Activated naive CD4-positive, alpha-beta T cell treated with anti-CD3 and anti-CD28 coated beads for 36 hours (primary cell): ENCODE measurements around the gene ARFGAP2. TPM values are rescaled to one million over a fixed set of nuclear protein-coding genes. Genes with fewer than 3 reads are reported as not detected.

Experiments used
- CTCF ChIA-PET: fragments of 350-600 bp; sonication (Branson Sonifier 250); formaldehyde crosslinking; loops from one replicate; lab custom pipeline; 2021; ENCODE audit warnings: antibody characterized with exemption; lab: Charles Lee
- DNase-seq: peaks from one replicate; pipeline ENCODE4 v3.0.0-alpha.2; 2020
- H3K27ac Mint-ChIP-seq: one replicate; pipeline ENCODE4 v1.8.0; 2021; ENCODE audit warnings: mild to moderate bottlenecking, mixed read lengths
- H3K27me3 Mint-ChIP-seq: one replicate; pipeline ENCODE4 v1.8.0; 2021; ENCODE audit warnings: low read depth, mixed read lengths
- H3K36me3 Mint-ChIP-seq: one replicate; pipeline ENCODE4 v1.8.0; 2021; ENCODE audit warnings: low read depth, mixed read lengths
- H3K4me1 Mint-ChIP-seq: one replicate; pipeline ENCODE4 v1.8.0; 2021; ENCODE audit warnings: low read depth, mixed read lengths
- H3K4me3 Mint-ChIP-seq: one replicate; pipeline ENCODE4 v1.8.0; 2021; ENCODE audit warnings: mild to moderate bottlenecking, moderate library complexity, mixed read lengths
- H3K9me3 Mint-ChIP-seq: one replicate; pipeline ENCODE4 v1.8.0; 2021; ENCODE audit warnings: mixed read lengths
- intact Hi-C: fragments of 100-400 bp; cut with micrococcal nuclease; formaldehyde crosslinking; loops from one replicate; pipeline ENCODE4 v1.15.1; 2023
- total RNA-seq, 2 experiments: library from RNA; stranded (reverse); gene quantifications; one replicate each; pipeline ENCODE4 v1.2.3, GENCODE V29; 2021

Gene ARFGAP2
- total RNA-seq, 2 experiments from 2014 or later: 75.1 to 78.7 TPM

GRCh38 chr11:47136921-47137320 lies 39.8 kb downstream of the ARFGAP2 start:
- H3K4me3 Mint-ChIP-seq: no peak overlapping the region
- no peak for DNase-seq
- CTCF ChIA-PET: interaction anchor here (0.6 to 0.9 kb wide), 2 partner anchors 16 to 371 kb away, joined by 3 read pairs; no protein-coding TSS in a partner anchor
- H3K9me3 Mint-ChIP-seq: no peaks in the 10 kb centered on the region
- H3K4me1 Mint-ChIP-seq: no peaks in the 10 kb centered on the region
- no peak overlapping the region for H3K27ac Mint-ChIP-seq
- no peaks in the 10 kb centered on the region for H3K27me3 Mint-ChIP-seq
- H3K36me3 Mint-ChIP-seq: no peaks in the 10 kb centered on the region
- intact Hi-C loops: no loop called here

- Mint-ChIP-seq H3K36me3 (no peaks in the 10 kb centered on the region), H3K4me1 (no peaks in the 10 kb centered on the region), H3K27ac (no peak overlapping the region), H3K4me3 (no peak overlapping the region), H3K27me3 (no peaks in the 10 kb centered on the region), H3K9me3 (no peaks in the 10 kb centered on the region)
- intact Hi-C loops: no loop called here
- DNase-seq: no peak
- CTCF ChIA-PET: interaction anchor here (0.6 kb wide), 1 partner anchor 645 kb away, joined by 3 read pairs; no protein-coding TSS in a partner anchor
Measured at GRCh38 chr11:47136327-47136726, 40.4 kb downstream of the ARFGAP2 start.

- CTCF ChIA-PET: interaction anchor here (0.7 kb wide), 1 partner anchor 13 kb away, joined by 3 read pairs; no protein-coding TSS in a partner anchor
- Mint-ChIP-seq H3K4me1 (no peaks in the 10 kb centered on the region), H3K36me3 (no peaks in the 10 kb centered on the region), H3K9me3 (no peaks in the 10 kb centered on the region), H3K27ac (no peak overlapping the region), H3K27me3 (no peaks in the 10 kb centered on the region), H3K4me3 (no peak overlapping the region)
- no peak for DNase-seq
- intact Hi-C loops: no loop called here
Measured at GRCh38 chr11:47132981-47133380, 43.7 kb downstream of the ARFGAP2 start.

- Mint-ChIP-seq H3K27ac (no peak overlapping the region), H3K4me1 (no peaks in the 10 kb centered on the region), H3K36me3 (no peaks in the 10 kb centered on the region), H3K27me3 (no peaks in the 10 kb centered on the region), H3K9me3 (no peaks in the 10 kb centered on the region), H3K4me3 (no peak overlapping the region)
- intact Hi-C loops: no loop called here
- CTCF ChIA-PET: interaction anchor here (0.6 to 2.1 kb wide), 3 partner anchors 14 to 166 kb away, joined by 3 to 10 read pairs (median 4); no protein-coding TSS in a partner anchor
- no peak for DNase-seq
Measured at GRCh38 chr11:47132490-47132889, 44.2 kb downstream of the ARFGAP2 start.

- H3K27ac Mint-ChIP-seq: no peak overlapping the region
- H3K4me3 Mint-ChIP-seq: no peak overlapping the region
- H3K9me3 Mint-ChIP-seq: no peaks in the 10 kb centered on the region
- no peak for DNase-seq
- intact Hi-C loops: no loop called here
- CTCF ChIA-PET: interaction anchor here (0.7 to 2.1 kb wide), 3 partner anchors 10 to 22 kb away, joined by 6 to 10 read pairs (median 6); no protein-coding TSS in a partner anchor
- no peaks in the 10 kb centered on the region for H3K27me3 Mint-ChIP-seq
- H3K36me3 Mint-ChIP-seq: no peaks in the 10 kb centered on the region
- H3K4me1 Mint-ChIP-seq: no peaks in the 10 kb centered on the region
Measured at GRCh38 chr11:47131136-47131535, 45.5 kb downstream of the ARFGAP2 start.

- no peaks in the 10 kb centered on the region for H3K9me3 Mint-ChIP-seq
- DNase-seq: no peak
- H3K27ac Mint-ChIP-seq: no peak overlapping the region
- no peak overlapping the region for H3K4me3 Mint-ChIP-seq
- no peaks in the 10 kb centered on the region for H3K27me3 Mint-ChIP-seq
- CTCF ChIA-PET: interaction anchor here (1.2 to 2.1 kb wide), 2 partner anchors 10 to 23 kb away, joined by 6 to 10 read pairs; no protein-coding TSS in a partner anchor
- no peaks in the 10 kb centered on the region for H3K36me3 Mint-ChIP-seq
- intact Hi-C loops: no loop called here
- H3K4me1 Mint-ChIP-seq: no peaks in the 10 kb centered on the region
Measured at GRCh38 chr11:47130543-47130942, 46.1 kb downstream of the ARFGAP2 start.

GRCh38 chr11:47127213-47127612 lies 49.5 kb downstream of the ARFGAP2 start:
- Mint-ChIP-seq H3K4me3 (no peak overlapping the region), H3K27ac (no peak overlapping the region), H3K4me1 (no peaks in the 10 kb centered on the region), H3K27me3 (no peaks in the 10 kb centered on the region), H3K36me3 (no peaks in the 10 kb centered on the region), H3K9me3 (no peaks in the 10 kb centered on the region)
- intact Hi-C loops: no loop called here
- CTCF ChIA-PET: interaction anchor here (0.7 to 1.7 kb wide), 2 partner anchors 9 to 26 kb away, joined by 3 read pairs; no protein-coding TSS in a partner anchor
- no peak for DNase-seq

- no peak overlapping the region for H3K4me3 Mint-ChIP-seq
- CTCF ChIA-PET: no interaction called here
- H3K4me1 Mint-ChIP-seq: no peaks in the 10 kb centered on the region
- H3K36me3 Mint-ChIP-seq: no peaks in the 10 kb centered on the region
- H3K27ac Mint-ChIP-seq: no peak overlapping the region
- DNase-seq: no peak
- H3K9me3 Mint-ChIP-seq: no peaks in the 10 kb centered on the region
- H3K27me3 Mint-ChIP-seq: no peaks in the 10 kb centered on the region
- intact Hi-C loops: no loop called here
Measured at GRCh38 chr11:47125083-47125482, 51.6 kb downstream of the ARFGAP2 start.

- Mint-ChIP-seq H3K9me3 (no peaks in the 10 kb centered on the region), H3K4me1 (no peaks in the 10 kb centered on the region), H3K27me3 (no peaks in the 10 kb centered on the region), H3K36me3 (no peaks in the 10 kb centered on the region), H3K4me3 (no peak overlapping the region), H3K27ac (no peak overlapping the region)
- CTCF ChIA-PET: no interaction called here
- intact Hi-C loops: no loop called here
- DNase-seq: no peak
Measured at GRCh38 chr11:47124675-47125074, 52.0 kb downstream of the ARFGAP2 start.

- no peaks in the 10 kb centered on the region for H3K27me3 Mint-ChIP-seq
- no peak for DNase-seq
- intact Hi-C loops: no loop called here
- H3K4me1 Mint-ChIP-seq: peaks cover 2% of the 10 kb centered on the region
- H3K4me3 Mint-ChIP-seq: no peak overlapping the region
- no peaks in the 10 kb centered on the region for H3K36me3 Mint-ChIP-seq
- no peak overlapping the region for H3K27ac Mint-ChIP-seq
- H3K9me3 Mint-ChIP-seq: no peaks in the 10 kb centered on the region
- CTCF ChIA-PET: no interaction called here
Measured at GRCh38 chr11:47123094-47123493, 53.6 kb downstream of the ARFGAP2 start.

- H3K4me1 Mint-ChIP-seq: peaks cover 2% of the 10 kb centered on the region
- no peaks in the 10 kb centered on the region for H3K27me3 Mint-ChIP-seq
- DNase-seq: no peak
- H3K4me3 Mint-ChIP-seq: no peak overlapping the region
- intact Hi-C loops: no loop called here
- CTCF ChIA-PET: interaction anchor here (1.3 kb wide), 1 partner anchor 9 kb away, joined by 6 read pairs; no protein-coding TSS in a partner anchor
- H3K9me3 Mint-ChIP-seq: no peaks in the 10 kb centered on the region
- no peak overlapping the region for H3K27ac Mint-ChIP-seq
- no peaks in the 10 kb centered on the region for H3K36me3 Mint-ChIP-seq
Measured at GRCh38 chr11:47121731-47122130, 54.9 kb downstream of the ARFGAP2 start.

- Mint-ChIP-seq H3K4me3 (no peak overlapping the region), H3K4me1 (peaks cover 2% of the 10 kb centered on the region), H3K27ac (no peak overlapping the region), H3K36me3 (no peaks in the 10 kb centered on the region), H3K9me3 (no peaks in the 10 kb centered on the region), H3K27me3 (no peaks in the 10 kb centered on the region)
- intact Hi-C loops: no loop called here
- CTCF ChIA-PET: interaction anchor here (1.3 kb wide), 1 partner anchor 10 kb away, joined by 6 read pairs; no protein-coding TSS in a partner anchor
- DNase-seq: no peak
Measured at GRCh38 chr11:47121056-47121455, 55.6 kb downstream of the ARFGAP2 start.
